Erythroblast (primary cell): ENCODE results near the gene DZIP3.

ENCODE experiments used
- GATA1 ChIP-seq: IDR thresholded peaks from 2 replicates; pipeline ENCODE4 v1.6.1; 2011; ENCODE audit warnings: low read depth, mild to moderate bottlenecking, control low read depth, low read length, moderate library complexity
- POLR2A ChIP-seq: IDR thresholded peaks from 2 replicates; pipeline ENCODE4 v1.6.1; 2011; ENCODE audit warnings: mild to moderate bottlenecking, low read length

GRCh38 chr3:108546692-108547091, 42.8 kb upstream of the DZIP3 start:
- TF ChIP-seq POLR2A, result no peak
- TF ChIP-seq GATA1, result no peak
